NB4 (cell line): ENCODE data around the gene LONRF2.

Experiments
- CTCF ChIP-seq: IDR thresholded peaks from one replicate; pipeline ENCODE4 v1.5.1; 2012; ENCODE audit warnings: low read depth, low read length
- MAX ChIP-seq: IDR thresholded peaks from 2 replicates; pipeline ENCODE4 v1.6.1; 2011; ENCODE audit warnings: low read depth, low read length
- MYC ChIP-seq: IDR thresholded peaks from 2 replicates; pipeline ENCODE4 v1.6.1; 2011; ENCODE audit warnings: low read depth, low read length
- POLR2A ChIP-seq: IDR thresholded peaks from 2 replicates; pipeline ENCODE4 v1.6.1; 2011; ENCODE audit warnings: mild to moderate bottlenecking; ENCODE audit not compliant: insufficient read length; ENCODE audit errors: extremely low read depth

- TF ChIP-seq CTCF, result no peak
- no peak for TF ChIP-seq POLR2A
- no peak for TF ChIP-seq MAX
- no peak for TF ChIP-seq MYC
Observed at GRCh38 chr2:100309311-100309710, 13.0 kb downstream of the LONRF2 start.
